NCI-H526 treated with DMSO at 0.1 percent for 48 hours (cell line): ENCODE measurements around the gene SMIM14.
"Not testable (repeated sequence)": the region's sequence is repeated elsewhere in the genome, so short reads cannot be mapped to it uniquely, and the experiment has no call there.

Experiments used
- DNase-seq: peaks from one replicate; lab custom pipeline; 2025; lab: John Stamatoyannopoulos, UW

The SMIM14 gene

DNA sequence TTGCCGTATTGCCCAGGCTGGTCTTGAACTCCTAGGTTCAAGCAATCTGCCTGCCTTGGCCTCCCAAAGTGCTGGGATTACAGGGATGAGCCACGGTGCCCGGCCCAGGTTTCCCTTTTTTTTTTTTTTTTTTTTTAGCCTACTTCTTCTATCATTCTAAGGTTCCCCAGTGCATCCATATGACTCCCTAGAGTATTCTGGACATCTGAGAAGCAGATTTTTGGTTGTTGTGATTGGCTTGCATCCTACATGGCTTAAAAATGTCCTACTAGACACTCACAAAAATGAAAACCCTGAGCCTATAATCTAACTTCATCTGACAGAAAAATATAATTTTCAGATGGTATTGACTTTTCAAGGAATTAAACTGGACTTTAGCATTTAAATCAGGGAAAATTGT is 41.7 kb downstream of the SMIM14 start:
- no peak for DNase-seq

DNA sequence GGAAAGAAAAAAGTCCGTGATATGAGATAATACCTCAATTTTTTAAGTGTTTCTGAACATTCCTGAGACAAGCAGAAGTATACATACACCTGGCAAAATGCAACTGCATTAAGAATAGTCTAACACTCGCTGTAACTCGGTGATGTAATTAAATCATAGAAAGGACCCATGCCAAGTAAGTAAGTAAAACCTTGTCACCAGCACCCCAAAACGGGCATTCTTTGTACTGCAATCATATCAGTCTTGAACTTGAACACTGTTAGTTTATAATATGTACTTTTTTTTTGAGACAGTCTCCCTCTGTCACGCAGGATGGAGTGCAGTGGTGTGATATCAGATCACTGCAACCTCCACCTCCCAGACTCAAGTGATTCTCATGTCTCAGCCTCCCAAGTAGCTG is 47.4 kb downstream of the SMIM14 start:
- DNase-seq, result peak; percentile 24

DNA sequence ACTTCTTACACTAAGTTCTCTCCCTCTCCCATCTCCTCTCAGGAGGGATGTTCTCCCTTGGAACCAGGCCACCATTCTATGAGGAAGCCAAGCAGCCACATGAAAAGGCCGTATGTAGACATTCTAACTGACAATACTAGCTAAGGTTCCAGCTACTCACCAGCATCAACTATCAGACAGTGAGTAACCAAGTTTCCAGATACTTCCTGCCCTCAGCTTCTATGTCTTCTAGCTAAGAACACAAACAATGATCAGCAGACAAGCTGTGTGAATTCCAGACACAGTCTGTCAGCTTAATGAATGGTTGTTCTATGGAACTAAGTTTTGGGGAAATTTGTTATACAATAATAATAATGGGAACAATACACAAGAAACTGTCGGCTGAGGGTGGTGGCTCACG is 50.8 kb downstream of the SMIM14 start:
- DNase-seq, result no peak

DNA sequence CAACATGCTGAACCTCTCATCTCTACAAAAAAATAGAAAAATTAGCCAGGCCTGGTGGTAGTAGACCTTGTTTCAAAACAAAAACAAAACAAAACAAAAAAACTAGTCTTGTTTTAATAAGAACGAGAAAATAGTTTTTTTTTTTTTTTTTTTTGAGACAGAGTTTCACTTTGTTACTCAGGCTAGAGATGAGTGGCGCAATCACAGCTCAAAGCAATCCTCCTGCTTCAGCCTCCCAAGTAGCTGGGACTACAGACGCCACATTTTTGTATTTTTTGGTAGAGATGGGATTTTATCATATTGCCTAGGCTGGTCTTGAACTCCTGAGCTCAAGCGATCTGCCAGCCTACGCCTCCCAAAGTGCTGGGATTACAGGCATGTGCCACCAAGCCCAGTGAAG is 63.7 kb downstream of the SMIM14 start:
- no peak for DNase-seq

DNA sequence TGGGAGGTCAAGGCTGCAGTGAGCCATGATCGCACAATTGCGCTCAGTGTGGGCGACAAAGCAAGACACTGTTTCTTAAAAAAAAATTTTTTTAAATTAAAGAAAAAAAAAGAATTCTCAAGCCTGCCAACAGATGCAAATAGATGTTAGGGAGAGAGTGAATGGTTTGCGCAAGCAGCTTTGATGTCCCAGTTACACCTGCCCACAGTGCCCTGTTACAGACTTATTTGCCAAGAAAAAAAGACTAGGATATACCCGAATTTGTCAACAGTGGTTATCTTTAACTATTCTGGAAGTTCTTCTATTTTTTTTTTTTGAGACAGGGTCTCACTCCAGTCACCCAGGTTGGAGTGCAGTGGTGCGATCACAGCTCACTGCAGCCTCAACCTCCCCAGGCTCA is 67.2 kb downstream of the SMIM14 start:
- DNase-seq, result no peak

DNA sequence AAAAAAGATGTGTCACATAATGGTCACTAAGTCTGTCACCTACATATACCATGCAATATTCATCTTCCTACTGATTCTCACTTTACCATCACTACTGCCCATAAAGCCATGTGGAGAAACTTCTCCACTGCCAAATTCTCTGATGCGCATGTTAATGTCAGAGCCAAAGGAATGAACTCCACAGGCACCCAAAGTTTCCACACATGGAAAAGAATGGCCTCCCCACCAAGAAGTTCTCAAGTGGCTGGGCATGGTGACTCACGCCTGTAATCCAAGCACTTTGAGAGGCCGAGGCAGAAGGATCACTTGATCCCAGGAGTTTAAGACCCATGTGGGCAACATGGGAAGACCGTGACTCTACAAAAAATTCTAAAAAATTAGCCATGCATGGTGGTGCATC is 67.6 kb downstream of the SMIM14 start:
- DNase-seq, result no peak

DNA sequence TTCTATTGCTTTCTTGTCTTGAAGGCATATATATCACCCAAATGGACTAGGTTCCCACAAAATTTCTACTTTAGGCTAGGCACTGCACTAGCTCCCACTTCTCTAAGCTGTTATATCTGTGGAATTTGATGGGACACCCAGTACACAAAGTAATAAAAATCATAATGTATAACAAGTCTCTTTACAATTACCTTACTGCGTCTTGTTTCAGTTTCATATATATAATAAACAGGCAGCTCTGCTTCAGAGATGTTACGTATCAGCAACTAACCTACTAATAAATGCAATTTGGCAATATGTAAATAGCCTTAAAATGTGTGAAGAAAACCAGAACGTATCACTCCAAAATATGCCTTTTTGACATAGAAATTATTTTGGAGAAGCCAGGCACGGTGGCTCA is 69.5 kb downstream of the SMIM14 start:
- no peak for DNase-seq

DNA sequence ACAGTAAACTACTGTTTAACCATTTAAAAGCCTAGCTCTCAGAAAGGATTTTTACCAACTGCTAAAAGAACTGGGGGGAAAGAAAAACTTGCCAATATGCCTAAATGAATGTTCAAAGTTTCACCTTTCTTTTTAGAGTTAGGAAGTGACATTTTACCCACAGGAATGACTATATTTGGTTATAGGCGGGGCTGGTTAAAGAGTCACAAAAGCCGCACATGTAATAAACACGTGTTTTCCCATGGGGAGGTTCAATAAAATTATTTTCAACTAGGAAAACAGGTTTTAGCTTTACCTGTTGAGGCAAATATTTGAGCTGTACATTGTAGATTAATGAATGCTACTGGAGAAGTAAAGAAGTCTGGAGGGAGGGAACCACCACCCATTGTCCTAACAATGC is 69.9 kb downstream of the SMIM14 start:
- no peak for DNase-seq

DNA sequence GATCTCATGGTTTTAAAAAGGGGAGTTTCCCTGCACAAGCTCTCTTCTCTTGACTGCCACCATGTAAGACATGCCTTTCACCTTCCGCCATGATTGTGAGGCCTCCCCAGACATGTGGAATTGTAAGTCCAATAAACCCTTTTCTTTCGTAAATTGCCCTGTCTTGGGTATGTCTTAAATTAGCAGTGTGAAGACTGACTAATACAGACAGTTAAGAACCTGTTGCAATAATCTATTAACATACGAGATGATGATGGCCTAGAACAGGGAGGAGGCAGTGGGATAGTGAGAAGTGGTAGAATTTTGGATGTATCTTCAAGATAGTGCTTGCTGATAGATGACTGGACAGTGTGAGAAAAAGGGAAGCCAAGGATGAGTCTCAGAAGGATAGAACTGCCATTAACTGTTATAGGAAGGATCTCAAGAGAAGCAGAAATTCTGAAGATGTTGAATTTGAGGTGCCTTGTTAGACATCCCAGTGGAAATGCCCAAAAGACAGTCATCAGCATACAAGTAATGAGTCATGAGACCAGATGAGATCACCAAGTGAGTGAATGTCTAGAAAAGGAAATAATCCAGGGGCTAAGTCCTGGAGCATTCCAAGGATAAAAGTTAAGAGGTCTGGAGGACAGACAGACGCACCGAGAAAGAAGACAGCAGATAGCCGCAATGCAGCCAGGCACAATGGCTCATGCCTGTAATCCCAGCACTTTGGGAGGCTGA is 72.6 kb downstream of the SMIM14 start:
- no peak for DNase-seq

DNA sequence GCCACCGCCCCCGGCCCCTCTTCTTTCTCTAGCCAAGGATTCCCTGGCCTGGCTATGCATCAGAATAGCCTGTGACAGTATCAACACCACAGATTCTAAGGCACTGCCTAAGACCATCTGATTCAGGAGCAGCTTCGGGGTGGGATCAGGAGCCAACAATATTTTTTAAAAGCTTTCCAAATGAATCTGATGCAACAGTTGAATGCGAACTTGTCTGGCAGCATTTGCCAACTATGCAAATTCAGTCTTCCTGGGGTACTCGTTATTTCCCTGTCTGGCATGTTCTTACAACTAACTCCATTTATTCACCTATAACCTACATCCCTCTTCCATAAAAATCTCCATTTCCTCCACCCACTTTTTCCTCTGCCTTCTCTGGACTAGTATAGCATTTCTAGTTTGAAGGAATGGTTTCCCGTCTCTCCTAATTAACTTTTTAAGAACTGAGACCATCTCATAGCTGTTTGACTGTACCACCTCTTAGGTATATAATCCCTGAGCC is 75.3 kb downstream of the SMIM14 start:
- peak; percentile 60 for DNase-seq

DNA sequence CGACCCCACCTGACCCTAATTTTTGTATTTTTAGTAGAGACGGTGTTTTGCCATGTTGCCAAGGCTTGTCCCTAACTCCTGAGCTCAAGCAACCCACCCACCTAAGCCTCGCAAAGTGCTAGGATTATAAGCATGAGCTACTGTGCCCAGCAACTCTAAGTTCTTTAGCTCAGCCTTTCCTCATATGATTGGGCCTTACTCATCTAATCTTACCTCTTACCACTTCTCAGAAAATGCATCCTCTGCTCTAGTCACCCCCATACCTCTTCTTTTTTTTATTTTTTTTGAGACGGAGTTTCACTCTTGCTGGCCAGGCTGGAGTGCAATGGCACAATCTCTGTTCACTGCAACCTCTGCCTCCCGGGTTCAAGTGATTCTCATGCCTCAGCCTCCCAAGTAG is 75.9 kb downstream of the SMIM14 start:
- DNase-seq, result no peak

DNA sequence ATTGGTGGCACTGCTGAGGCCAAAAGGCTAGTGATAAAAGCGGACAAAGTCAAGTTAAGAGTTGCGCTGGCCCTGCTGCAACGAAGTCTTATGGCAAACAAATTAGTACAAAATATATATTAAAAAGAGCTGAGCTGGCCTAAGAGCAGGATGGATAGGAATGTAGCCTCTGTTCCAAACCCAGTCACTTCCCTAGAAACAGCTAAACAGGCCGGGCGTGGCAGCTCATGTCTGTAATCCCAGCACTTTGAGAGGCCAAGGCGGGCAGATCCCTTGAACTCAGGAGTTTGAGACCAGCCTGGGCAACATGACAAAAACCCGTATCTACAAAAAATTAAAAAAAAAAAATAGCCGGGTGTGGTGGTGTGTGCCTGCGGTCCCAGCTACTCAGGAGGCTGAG is 79.0 kb downstream of the SMIM14 start:
- DNase-seq, result no peak

DNA sequence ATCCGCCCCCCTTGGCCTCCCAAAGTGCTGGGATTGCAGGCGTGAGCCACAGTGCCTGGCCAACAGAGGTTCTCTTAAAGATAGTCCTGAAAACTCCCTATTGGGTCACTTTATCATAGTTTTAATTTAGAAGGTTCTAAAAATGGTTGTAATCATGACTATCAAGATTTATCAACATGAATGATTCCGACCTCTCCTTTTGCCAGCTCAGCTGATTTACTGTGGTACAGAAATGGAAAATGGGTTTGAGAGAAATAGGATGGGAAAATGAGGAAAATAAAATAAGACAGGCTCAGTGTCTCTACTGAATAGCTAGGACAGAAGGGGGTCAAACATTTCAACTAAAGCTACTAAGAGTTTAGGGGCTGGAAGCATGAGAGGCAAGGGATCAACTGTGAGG is 83.2 kb downstream of the SMIM14 start:
- no peak for DNase-seq

DNA sequence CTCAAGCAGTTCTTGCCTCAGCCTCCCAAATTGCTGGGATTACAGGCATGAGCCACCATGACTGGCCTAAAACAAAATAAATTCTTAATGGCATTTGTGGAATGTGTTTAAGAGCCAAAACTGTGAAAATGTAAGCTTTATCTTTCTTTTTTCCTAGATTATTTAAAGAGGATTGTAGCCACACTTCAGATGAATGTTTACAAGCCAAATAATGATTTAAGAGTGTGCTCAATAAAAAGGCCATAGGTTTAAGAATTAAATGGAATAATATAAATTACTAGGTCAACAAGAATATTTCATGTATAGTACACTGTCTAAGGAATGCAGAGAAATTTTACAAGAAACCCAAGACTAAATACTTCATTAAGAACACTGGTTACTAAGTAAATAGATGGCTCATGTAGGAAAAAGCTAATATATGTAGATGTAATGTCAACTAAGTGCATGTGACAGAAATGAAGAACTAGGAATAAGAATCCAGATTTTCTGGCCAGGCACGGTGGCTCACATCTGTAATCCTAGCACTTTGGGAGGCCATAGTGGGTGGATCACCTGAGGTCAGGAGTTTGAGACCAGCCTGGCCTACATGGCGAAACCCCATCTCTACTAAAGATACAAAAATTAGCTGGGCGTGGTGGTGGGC is 90.1 kb downstream of the SMIM14 start:
- no peak for DNase-seq

DNA sequence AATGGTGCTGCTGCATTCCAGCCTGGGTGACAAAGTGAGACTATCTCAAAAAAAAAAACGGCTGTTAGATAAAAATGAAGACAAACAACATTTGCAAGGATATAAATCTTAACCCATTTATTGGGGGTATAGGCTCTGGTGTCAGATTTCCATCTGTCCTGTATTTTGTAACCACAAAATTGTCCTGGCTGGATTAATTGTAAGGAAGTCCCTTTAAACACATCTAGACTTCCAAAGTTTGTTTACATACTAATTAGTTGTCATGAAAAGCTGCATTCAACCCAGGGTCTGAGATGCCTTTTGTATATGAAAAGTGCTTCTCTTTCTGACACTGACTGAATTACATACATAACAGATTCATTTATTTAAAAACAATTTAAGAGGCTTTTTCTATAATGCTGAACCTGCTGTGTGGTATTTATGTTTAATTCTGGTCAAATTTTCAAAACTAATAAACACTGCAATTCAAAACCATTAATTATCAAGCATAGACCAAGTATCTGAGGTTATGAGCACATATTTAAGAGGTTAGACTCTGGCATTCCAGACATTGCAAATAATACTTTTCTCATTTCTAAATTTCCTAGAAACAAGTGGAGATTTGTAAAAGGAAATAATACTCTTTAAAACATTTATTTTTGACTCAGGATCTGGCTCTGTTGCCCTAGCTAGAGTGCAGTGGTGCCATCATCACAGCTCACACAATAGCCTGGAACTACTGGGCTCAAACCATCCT is 93.9 kb downstream of the SMIM14 start:
- DNase-seq, result peak; percentile 66

DNA sequence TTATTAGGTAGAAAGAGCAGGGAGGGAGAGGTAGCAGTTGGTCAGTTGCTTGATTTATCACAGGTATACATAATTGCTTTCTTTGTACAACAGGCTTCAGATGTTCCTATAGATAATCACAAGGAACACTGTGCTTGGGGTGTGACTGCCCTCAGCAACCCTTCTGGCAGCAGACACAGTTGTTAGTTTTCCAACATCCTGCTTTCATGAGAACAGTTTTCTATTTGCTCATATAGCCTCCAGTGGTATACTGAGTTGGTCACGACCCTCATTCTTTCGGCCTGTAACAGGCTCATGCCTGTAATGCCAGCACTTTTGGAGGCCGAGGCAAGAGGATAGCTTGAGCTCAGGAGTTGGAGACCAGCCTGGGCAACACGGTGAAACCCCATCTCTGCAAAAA is 94.6 kb downstream of the SMIM14 start:
- not testable (repeated sequence) for DNase-seq

DNA sequence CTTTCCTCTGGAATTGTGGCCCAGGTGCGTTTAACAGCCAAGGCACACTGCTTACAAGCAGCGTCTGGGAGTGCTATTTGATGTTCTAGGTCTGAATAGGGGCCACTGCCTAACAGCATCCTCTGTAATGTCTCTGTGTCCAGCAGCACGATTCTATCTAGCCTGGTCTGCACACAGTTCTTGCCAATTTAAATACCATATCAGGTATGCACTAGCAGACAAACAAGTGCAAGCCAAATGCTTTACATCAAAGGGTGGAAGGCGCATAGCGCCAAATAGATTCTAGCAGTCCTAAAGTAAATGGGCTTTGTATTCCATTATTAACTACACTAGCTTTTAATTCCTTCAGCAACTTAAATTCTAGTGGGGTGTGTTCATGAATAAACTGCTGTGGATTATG is 95.6 kb downstream of the SMIM14 start:
- peak; percentile 66 for DNase-seq

DNA sequence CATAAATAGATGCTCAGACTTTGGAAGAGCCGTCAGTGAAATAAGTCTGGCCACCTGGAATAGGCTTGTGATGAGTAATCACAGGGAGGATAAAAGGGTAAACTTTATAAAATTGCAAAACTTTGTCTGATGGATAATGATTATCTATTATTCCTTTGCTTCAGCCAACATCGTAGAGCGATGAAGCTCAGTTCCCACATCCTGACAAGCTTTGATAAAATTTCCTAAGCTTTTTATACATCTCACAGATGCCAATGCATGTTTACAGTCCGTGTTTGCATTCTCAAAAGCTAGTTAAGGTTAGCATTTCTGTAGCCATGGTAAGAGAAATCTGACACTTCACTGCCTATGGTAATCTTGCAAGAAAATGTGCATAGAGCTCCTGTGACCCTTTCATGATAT is 96.1 kb downstream of the SMIM14 start:
- peak; percentile 66 for DNase-seq

DNA sequence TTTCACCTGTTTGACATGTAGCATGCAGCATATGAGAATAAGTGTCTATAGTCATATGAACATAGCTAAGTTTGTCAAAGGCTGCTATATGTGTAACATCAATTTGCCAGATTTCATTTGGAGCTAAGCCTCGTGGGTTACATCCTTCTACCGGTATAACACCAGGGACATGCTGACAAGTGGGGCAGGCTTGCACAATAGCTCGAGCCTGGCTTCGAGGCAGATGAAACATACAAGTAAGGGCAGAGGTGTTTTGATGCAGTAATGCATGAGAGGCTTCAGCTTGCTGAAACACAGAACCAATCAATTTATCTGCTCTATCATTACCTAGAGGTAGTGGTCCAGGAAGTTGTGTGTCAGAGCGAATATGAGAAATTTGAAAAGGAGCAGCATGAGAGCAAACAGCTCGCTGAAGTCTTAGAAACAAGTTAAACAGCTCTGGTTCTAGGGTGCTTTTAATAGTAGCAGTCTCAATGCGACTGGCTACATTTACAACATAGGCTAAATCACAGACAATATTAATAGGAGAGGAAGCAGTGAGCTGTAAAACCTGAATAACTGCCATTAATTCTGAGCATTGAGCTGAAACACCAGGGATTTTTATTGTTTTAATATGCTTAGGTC is 96.6 kb downstream of the SMIM14 start:
- DNase-seq, result no peak

DNA sequence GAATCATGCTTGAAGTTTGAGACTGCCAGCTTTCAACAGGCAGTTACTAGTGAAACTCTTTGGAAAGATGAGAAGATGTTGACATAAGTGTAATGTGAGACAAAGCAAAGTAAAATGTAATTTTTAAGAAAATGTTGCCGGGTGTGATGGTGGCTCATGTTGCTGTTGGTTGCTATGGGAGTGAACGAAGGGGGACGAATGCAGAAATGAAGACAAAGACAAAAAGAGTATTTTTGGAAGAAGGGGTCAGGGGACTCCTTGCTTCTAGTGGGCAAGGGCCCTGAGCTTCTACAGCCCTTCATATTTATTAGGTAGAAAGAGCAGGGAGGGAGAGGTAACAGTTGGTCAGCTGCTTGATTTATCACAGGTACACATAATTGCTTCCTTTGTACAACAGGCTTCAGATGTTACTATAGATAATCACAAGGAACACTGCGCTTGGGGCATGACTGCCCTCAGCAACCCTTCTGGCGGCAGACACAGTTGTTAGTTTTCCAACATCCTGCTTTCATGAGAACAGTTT is 99.5 kb downstream of the SMIM14 start:
- peak; percentile 44 for DNase-seq

DNA sequence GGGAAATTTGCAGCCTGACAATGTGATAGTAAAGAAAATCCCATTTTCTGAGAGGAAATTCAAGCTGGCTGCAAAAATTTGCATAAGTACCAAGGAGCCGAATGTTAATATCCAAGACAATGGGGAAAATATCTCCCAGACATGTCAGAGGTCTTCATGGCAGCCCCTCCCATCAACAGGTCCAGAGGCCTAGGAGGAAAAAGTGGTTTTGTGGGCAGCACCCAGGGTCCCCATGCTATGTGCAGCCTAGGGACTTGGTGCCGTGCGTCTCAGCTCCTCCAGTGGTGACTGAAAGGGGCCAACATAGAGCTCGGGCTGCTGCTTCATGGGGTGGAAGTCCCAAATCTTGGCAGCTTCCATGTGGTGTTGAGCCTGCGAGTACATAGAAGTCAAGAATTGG is 105.1 kb downstream of the SMIM14 start:
- DNase-seq, result no peak

DNA sequence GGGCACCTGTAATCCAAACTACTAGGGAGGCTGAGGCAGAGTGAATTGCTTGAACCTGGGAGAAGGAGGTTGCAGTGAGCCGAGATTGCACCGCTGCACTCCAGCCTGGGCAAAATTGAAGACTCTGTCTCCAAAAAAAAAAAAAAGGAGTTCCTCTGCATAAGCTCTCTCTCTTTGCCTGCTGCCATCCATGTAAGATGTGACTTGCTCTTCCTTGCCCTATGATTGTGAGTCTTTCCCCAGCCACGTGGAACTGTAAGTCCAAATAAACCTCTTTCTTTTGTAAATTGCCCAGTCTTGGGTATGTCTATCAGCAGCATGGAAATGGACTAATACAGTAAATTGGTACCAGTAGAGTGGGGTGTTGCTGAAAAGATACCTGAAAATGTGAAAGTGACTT is 106.4 kb downstream of the SMIM14 start:
- not testable (repeated sequence) for DNase-seq
